Testis (tissue), 2 donors: ENCODE data around the gene CHST12.

Experiments used
- POLR2A ChIP-seq: fragments of 450-650 bp; IDR thresholded peaks from one replicate; pipeline ENCODE4 v1.6.1; 2017; ENCODE audit warnings: antibody characterized with exemption, mild to moderate bottlenecking, moderate library complexity
- TF ChIP-seq, protein P1 (sequence below), 3 experiments: fragments of 450-650 bp in 2 of 3; fragments of 200-600 bp in 1 of 3; sonication (generic) in 1 of 3; IDR thresholded peaks; one replicate each; pipeline ENCODE4 v1.5.1; 2016 to 2019; ENCODE audit warnings: antibody characterized with exemption in 3 of 3, mild to moderate bottlenecking in 2 of 3, moderate library complexity in 1 of 3

DNA sequence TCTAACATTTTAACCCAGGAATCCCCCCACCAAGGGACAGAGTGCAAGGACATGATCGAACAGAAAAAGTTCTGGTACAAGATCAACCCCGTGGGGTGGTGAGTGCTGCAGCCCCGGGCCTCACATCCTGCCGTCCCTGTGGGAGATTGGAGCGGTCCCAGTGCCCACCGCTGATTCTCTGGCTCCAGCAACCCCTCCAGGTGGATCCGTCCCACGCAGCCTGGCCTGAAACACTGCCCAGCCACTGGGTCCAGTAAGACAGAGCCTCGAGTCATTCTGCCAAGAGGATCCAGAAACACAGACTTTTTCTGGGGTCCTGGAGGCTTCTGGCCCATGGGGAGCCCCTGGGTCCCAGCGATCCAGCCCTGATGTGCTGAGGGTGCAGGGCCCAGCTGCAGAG lies 43.3 kb downstream of the CHST12 start:
- TF ChIP-seq, protein P1, sequence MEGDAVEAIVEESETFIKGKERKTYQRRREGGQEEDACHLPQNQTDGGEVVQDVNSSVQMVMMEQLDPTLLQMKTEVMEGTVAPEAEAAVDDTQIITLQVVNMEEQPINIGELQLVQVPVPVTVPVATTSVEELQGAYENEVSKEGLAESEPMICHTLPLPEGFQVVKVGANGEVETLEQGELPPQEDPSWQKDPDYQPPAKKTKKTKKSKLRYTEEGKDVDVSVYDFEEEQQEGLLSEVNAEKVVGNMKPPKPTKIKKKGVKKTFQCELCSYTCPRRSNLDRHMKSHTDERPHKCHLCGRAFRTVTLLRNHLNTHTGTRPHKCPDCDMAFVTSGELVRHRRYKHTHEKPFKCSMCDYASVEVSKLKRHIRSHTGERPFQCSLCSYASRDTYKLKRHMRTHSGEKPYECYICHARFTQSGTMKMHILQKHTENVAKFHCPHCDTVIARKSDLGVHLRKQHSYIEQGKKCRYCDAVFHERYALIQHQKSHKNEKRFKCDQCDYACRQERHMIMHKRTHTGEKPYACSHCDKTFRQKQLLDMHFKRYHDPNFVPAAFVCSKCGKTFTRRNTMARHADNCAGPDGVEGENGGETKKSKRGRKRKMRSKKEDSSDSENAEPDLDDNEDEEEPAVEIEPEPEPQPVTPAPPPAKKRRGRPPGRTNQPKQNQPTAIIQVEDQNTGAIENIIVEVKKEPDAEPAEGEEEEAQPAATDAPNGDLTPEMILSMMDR (IDR thresholded peaks at IDR 0.05) = no peak
- no peak for TF ChIP-seq POLR2A
